UCSD-AML1 (cell line): ENCODE results near the gene ARHGEF9.

Experiments used
- DNase-seq: peaks from one replicate; lab custom pipeline; 2025; ENCODE audit not compliant: unreplicated experiment; lab: John Stamatoyannopoulos, UW

ARHGEF9 gene

DNA sequence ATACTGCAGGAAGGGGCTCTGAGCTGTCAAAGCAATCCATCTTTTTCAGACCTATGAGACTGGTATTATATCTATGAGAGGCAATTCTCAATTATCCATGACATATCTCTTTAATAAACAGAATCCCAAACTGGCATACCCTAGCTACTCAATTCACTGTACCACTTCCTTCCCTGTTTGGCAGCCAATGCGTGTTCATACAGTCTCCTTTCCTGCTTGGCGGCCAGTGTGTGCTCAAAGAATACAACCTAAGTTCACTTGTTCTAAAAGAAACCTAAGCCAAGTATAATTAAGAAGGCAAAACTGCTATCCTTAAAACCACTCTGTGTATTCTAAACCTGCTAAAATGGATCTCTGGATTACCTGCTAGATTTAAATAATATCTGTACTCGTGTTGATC is 38.3 kb downstream of the ARHGEF9 start:
- DNase-seq = no peak

DNA sequence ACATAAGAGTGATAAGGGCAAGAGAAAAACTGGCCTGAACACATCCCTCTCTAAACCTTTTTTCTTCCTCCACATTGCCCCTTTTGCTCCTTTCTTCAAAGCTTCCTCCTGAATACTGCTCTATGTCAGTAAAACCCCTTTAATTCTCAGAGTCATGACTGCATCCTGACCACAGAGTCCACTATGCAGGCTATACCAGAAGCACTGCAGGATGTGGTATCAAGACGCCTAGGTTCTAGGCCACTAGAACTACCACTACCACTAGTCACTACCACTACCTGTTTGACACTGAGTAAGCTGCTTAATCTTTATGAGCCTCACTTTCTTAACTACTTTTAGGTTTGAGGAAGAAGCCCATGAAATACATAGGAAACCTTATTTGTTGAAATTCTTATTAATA is 38.7 kb downstream of the ARHGEF9 start:
- no peak for DNase-seq

DNA sequence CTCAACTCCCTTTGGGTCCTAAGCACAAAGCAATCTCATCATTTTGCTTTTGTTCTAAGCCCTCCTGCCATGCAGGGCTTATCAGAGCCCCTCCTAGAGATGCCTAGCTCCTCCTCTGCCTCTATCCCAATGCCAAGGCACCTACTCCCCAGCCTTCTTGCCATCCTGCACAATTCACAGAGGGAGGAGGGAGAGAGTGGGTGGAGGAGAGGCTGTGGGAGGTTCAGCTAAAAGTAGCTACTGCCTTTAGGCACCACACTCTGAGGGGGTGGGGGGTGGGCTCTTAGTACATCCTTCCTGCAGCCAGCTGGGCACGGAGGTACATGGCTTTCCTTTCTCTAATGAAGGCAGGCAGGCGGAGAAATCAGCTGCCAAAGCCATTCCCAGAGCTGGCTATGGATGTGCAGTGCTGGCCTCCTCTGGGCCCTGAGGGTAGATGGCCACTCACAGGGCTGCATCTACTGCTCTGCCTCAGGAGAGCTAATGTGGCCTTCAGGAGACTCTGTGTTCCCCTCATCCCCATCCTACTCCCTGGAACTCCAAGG is 40.1 kb downstream of the ARHGEF9 start:
- DNase-seq = no peak

DNA sequence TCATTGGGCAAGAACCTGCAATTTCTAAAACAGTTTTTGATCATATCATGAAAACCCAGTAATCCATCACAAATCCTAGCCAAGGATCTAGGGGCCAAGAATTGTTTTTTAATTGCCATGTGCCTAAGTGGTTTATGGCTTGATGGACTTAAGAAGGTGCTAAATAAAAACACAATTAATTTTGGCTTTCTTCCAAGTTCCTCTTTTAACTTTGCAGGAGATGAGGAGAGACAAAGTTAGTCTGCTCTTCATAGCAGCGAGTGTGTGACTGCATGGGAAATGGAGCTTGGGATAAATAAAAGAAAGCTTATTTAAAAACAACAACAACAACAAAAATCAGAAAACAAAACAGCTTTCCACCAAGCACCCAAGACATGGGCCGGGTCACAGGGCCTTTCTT is 41.4 kb downstream of the ARHGEF9 start:
- DNase-seq = no peak

DNA sequence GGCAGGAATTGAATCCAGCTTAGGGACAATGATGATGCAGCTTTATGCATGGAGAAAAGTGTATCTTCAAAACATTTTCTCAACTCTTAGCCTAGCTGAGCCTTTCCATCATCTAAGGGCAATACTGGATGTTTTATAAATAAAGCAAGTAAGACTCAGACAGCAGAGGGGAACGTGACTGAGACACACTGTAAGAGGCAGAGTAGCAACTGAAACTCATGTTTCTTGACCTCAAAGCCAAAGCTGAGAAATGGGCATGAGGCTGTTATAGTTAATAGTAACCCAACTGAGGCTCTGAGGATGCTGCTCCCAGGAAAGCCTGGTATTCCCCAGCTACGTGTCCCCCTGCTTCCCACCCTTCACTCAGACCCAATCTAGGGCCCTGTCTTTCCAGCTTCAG is 44.6 kb downstream of the ARHGEF9 start:
- DNase-seq = no peak

DNA sequence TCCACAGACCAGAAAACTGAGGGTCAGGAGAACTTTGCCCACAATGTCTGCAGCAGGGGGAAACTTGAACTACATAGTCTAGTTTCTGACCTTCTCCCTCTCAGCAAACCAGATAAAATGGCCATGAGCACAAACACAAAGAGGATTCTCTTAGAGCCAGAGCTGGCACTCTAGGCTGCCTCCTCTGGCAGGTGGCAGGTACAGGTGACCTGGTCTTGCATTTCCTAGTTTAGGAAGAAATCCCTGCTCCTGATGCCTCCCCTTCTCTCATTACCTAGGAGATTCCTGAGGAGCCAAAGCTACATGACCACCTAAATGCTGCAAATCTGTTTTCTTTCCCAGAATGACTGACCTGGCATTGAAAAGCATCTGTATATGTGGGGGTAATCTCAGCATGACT is 45.1 kb downstream of the ARHGEF9 start:
- no peak for DNase-seq

DNA sequence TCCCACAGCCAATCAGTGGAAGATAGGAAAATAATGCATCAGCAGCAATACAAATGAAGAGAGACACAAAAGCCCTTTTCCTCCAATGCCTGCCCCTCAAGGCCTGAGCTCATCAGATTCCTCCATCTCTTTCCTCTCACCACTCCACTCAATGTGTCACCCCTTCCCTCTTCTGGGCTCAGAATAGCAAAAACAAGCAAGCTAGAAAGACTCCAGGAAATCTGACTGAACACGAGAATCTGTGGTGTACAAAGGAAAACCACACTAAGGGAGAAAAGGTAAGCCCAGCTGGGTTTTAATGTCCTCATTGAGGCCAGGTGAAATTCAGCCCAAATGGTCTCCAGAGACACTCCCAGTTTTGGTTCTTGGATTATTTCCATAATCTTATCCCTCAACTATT is 46.3 kb downstream of the ARHGEF9 start:
- no peak for DNase-seq

DNA sequence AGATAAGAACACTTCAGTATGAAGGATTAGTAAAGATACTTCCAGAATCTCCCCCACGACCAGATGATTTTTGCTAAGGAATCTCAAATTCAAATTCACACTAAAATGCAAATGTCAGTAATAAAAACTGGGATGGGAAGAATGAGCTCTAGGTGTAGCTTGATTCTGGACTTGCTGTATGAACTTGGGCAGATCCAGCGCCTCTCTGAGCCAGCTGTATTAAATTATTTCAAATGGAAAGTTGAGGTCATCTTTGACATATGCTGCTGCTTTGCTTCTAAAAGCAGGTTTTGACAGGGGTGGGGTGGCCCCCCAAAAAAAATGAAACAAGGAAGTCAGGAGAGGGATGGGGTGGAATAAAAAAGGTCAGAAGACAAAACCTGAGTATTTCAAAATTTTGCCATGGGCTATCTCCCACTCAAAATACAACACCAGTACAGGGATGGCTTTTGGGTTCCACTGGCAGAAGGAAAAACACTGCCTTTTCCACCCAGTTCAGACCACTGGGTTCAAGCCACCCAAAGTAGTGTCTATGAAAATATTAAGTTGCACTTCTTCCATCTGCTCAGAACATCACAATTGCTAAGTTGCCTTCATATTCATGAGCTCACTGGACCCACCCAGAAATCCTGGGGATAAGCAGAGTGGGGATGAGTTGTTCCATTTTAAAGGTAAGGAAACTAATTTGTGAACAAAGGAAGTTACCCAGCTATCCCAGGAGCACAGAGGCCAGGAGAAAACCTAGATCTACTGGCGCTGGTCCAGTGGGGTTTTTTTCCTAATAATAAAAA is 47.7 kb downstream of the ARHGEF9 start:
- no peak for DNase-seq

DNA sequence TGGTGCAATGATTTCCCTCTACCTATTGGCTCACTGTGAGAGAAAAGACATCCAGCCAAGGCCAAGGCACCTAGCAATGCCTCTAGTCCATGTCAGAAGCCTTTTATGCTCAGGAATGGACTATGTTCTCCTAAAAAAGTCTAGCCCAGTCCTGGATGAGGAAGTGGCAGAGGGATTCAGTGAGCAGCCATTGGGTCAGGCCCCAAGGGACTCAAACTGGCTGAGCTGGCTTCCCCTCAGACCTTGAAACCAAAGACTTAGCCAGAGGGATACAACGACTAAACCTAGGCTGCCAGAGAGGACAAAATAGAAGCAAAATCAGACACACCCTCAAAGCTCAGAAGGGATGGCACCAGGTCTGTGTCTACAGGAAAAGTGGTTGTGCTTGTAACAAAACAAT is 49.1 kb downstream of the ARHGEF9 start:
- DNase-seq = no peak

DNA sequence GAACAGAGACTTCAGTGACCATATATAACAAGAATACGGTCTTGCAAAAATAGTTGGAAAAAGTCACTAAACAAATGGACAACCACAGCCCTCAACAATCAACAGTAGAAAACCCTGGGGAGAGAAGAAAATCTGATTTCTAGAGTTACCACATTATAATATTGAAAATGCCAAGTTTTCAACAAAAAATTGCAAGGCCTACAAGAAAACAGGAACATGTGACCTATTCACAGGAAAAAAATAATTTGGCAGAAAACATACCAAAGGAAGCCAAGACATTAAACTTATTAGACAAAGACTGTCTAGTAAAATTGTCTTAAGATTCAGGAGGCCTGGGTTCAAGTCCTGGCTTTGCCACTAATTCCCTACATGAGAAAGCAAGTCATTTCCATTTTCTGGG is 64.7 kb downstream of the ARHGEF9 start:
- no peak for DNase-seq

DNA sequence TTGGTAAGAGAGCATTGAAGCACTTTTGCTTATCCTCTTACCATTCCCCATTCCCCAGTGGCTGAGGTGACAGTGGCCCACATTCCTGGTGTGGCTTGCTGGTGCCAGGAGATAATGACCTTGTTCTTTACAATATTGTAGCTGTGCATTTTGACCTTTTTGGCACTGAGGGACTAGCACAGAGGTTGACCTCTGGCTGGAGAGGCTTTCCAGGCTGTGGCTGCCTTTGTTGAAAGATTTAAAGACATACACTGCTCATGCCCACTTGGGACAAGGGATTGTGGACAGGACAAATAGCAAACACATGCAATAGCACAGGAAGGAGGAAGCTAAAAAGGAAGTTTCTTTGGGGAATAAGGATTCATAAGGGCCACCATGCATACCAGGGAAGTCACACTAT is 65.4 kb downstream of the ARHGEF9 start:
- DNase-seq = no peak

DNA sequence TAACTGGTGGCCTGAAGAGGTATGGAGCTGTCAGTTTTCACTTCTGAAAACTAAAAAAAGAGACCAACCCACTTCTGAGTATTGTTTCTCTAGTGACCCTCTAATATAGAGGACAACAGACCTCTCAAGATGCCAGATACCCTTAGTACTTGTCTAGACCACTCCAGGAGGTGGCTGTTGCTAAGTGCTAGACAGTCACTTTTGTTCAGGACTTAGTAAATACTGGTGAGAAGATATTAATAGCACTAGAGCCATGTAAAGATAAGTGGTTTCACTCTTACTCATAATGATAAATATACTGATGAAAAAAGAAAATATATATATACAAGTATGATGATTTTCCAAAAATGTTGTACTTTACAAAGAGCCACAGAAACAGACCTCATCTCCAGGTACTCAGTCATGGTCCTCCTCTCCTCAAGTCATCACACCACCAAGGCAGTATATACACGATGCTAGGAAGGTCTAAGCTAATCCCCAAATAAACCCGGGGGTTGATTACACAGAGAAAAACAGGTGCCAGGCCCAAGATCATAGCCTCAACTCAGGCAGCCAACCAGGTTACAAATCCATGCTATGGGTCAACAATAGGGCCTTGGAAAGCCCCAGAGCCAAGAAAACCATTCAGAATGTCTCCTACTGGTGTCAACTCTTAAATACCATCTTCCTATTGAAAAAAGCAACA is 66.9 kb downstream of the ARHGEF9 start:
- DNase-seq = no peak

DNA sequence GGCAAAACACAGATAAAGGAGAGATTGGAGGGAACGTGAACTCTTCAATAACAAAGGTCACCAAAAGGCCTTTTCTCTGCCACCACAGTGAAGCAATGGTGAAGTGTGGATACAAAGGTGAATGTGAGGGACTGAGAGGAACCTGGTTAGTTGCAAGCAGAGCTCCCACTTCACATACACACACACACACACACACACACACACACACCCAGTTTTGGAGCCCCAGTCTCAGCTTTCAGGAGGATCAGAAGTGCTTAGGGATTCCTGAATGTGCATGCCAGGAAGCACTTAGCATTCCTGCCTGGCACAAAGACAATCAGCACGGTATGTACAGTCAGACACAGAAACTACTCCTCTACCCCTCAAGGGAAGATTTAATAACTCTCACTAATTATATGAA is 71.5 kb downstream of the ARHGEF9 start:
- DNase-seq = no peak

DNA sequence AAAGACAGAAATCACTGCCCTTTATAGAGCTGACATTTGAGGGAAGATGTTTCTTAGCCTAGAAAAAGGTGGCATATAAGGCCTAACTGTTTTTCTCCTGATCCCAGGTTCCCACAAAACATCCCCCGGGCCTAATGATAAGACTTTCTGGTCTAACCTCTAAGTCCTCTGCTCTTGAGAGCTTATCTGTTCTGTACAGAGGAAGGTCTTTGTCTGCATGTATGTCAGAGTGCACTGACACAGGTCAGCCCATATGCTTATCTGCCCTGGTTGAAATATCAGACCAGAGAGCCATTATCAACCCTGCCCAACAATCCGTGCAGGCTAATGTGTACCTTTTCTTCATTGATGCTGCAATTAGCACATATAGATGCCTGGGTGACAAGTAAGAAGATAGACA is 76.2 kb downstream of the ARHGEF9 start:
- no peak for DNase-seq

DNA sequence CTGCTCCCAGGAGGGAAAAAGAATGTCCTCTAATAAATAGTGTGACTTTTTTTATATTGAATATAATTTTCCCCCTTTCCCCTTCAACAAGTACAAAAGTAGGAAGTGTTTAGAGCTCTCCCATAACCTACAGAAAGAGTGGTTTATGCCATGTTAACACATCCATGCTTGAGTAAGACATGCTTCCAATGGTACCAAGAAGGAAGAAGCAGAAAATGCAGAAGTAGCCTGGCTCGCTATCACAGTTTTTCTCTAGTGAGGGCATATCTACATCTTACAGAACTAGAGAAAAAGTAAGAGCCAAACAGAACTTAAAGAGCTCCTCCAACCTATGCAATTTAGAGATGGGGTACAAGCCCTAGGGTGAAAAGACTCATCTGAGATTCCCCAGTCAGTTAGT is 82.5 kb downstream of the ARHGEF9 start:
- DNase-seq = no peak

DNA sequence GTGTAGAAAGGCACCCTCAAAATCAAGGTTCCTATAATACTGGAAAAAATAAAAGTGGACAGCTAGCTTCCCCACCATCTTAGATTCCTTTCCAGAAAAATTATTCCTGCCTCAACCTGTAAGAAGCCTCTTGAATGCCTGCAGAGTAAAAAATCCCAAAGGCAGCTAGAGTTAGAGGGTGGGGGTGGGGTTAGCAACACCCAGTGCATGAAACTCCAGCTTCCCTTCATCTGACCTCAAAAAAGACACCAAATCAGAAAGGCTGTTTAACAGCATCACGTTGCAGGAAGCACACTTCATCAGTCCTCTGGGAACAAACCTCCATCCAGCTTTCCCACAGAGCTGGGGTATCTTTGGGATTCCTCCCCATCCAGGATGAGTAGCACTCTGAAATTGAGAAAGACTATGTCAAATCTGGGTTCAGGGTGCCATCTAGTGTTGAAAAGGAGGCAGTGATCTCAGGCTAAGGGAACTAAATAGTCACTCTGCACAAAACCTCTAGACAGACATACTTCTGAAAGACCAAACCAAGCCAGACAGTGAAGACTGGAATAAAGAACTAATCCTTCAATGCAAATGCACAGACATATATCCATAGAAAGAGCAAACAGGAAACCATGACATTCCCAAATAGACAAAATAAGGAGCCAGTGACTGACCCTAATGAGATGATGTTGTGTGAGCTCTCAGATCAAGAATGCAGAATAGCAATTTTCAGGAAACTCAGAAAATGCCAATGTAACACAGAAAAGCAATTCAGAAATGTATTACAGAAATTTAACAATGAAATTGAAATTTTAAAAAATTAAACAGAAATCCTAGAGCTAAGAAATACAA is 97.9 kb downstream of the ARHGEF9 start:
- DNase-seq = peak; percentile 7

DNA sequence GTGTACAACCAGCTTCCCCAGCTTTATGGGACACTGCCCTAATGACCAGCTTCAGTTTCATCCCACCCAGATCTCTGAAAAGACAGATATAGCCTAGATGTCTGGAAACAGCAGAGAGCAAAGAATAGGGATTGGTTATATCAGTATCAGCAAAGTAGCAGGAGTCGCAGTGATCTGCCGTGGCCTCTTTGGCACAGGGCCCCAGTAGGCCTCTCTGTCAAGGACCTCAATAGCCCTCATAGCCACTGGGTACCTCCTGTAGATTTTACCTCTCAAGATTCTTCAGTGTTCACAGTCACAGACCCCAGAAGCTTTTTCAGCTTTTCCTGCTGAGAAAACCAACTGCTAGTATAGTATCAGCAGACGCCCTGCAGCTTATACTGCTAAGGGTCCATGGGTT is 104.6 kb downstream of the ARHGEF9 start:
- DNase-seq = no peak

DNA sequence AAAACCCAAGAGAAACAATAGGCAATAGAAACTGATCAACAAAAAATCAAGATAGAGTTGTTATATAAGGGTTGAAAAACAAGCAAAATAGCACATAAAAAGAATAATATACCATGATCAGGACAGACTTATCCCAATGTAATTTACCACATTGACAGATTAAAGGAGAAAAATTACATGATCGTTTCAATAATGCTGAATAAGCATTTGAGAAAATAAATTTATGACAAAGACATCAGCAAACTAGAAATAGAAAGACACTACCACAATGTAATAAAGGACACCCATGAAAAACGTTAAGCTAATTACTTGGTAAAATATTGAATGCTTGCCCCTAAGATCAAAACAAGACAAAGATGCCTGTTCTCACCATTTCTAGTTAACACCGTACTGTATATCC is 105.6 kb downstream of the ARHGEF9 start:
- DNase-seq = no peak

DNA sequence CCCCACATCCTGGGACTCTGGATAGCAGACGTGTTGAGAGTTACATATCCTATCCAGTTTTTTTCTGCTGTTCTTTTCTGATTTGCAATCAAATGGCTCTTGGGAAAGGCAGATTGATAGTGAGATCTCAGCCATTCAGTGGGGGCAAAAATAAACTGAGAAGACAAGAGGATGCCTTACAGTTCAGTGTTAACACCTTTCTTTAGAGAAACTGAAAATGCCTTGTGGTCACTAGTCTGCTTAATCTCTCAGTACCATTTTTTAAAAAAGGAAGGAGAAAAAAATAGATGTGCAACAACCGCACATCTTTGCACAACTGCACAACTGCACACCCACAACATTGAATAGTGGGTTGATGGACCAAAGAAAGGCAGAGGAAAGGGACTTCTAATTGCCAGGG is 109.3 kb downstream of the ARHGEF9 start:
- no peak for DNase-seq

DNA sequence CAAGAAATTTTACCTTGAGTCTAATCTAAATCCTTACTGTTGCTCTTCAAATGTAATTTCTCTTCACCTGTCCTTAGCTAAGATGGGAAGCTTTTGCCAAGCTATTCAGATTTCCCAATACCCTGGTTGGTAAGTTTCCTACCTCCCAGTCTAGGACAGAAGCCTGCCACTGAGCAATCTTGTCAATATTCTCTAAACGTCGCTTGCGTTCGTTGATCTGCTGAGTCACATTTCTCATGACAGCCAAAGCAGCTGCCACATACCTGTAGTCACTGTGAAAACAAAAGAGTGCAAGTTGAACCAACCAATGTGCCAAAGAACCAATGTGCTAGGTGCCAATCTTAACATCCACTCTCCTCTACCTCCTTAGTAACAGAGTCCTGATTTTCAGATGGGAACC is 111.1 kb downstream of the ARHGEF9 start:
- no peak for DNase-seq

DNA sequence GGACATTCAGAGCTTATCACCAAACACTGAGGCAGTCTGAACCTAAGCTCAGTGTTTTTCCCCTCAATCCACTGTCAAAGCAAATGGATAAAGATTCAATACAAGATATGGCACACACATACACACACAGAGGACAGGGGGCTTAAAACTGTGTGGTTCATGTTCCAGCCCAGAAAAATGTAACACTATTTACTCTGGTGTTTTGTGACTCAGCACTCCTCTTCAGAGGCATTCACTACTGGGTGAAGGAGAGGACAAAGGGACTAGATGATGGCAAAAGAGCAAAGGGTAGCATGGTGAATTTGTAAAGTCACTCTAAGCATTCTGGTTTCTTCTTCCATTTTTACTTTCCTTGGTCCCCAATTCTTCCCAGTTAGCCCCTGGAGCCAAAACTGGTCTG is 120.3 kb downstream of the ARHGEF9 start:
- DNase-seq = no peak

DNA sequence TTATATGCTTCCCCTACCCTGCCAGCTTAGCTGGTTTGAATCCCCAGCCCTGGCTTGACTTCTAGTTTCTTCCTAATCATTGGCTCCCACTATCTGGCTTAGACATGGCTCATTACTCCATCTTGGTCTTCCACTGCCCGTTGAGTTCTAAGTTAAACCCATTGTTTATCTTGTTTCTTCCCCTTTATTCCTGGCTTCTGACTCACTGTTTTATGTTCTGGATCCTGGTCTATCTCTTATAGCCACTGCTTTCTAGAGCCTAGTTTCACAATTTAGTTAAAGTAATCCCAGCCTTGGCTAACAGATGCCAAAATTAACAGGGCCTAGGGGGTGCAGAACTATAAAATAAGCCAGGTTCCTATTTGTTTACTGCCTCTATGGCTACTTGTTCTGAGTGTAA is 120.9 kb downstream of the ARHGEF9 start:
- no peak for DNase-seq
